A673 (cell line): Measurements from ENCODE around the gene CIAO2A.

Experiments used
- CTCF ChIP-seq: fragments of 300-800, 200-600 bp; sonication (generic); conservative IDR thresholded peaks from 2 replicates; pipeline ENCODE4 v1.5.1; 2017; ENCODE audit warnings: low read depth, mild to moderate bottlenecking, antibody characterized with exemption, low read length, moderate library complexity, mixed read lengths
- EZH2 ChIP-seq: fragments of 200-600 bp; sonication (generic); IDR thresholded peaks from 2 replicates; pipeline ENCODE4 v1.6.1; 2017; ENCODE audit warnings: borderline replicate concordance, low read depth, mild to moderate bottlenecking, mixed read lengths, antibody characterized with exemption, low read length; ENCODE audit not compliant: poor library complexity, severe bottlenecking

DNA sequence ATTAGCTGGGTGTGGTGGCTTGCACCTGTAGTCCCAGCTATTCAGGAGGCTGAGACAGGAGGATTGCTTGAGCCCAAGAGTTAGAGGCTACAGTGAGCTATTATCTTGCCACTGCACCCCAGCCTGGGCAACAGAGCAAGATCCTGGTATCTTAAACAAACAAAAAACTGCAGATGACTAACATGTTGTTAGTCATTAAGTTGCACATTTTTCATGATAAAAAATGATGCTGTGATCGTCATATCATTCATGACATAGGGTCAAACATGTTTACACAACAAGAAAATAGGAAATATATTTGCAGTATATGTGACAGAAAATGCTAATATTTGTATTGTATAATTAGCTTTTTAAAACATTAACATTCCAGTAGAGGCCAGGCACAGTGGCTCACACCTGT lies 27.2 kb downstream of the CIAO2A start:
- TF ChIP-seq CTCF (no peak), EZH2 (no peak)
